Ectodermal cell (in vitro differentiated cells): ENCODE measurements around the gene PAWR.
A peak's percentile ranks its signal among the peaks of the same experiment; 100 is the strongest.
"Not testable (repeated sequence)": the region's sequence is repeated elsewhere in the genome, so short reads cannot be mapped to it uniquely, and the experiment has no call there.

Experiments
- H3K27ac ChIP-seq: 2 replicates; pipeline ENCODE4 v1.7.0; 2013; ENCODE audit warnings: mild to moderate bottlenecking, low read depth, low read length; ENCODE audit not compliant: insufficient read depth, poor library complexity, severe bottlenecking
- H3K27me3 ChIP-seq: 2 replicates; pipeline ENCODE4 v1.7.0; 2013; ENCODE audit warnings: mild to moderate bottlenecking, low read length; ENCODE audit not compliant: insufficient read depth, control insufficient read depth, poor library complexity, severe bottlenecking
- H3K36me3 ChIP-seq: one replicate; pipeline ENCODE4 v1.7.0; 2013; ENCODE audit warnings: low read length; ENCODE audit not compliant: control insufficient read depth, insufficient read depth
- H3K4me1 ChIP-seq: one replicate; pipeline ENCODE4 v1.7.0; 2013; ENCODE audit warnings: low read length; ENCODE audit not compliant: control insufficient read depth, insufficient read depth
- H3K4me3 ChIP-seq: 2 replicates; pipeline ENCODE4 v1.7.0; 2013; ENCODE audit warnings: low read depth, low read length, control low read depth; ENCODE audit not compliant: insufficient read depth
- H3K9me3 ChIP-seq: 2 replicates; pipeline ENCODE4 v1.7.0; 2013; ENCODE audit warnings: mild to moderate bottlenecking, low read length, moderate library complexity; ENCODE audit not compliant: control insufficient read depth
- WGBS, 2 experiments: methylation state at CpG; one replicate each; pipeline ENCODE4 v1.1.7; 2013; ENCODE audit warnings: missing lambda C conversion rate in 2 of 2; 5-methylcytosine and 5-hydroxymethylcytosine counted together

Gene PAWR

GRCh38 chr12:79555028-79555925, 135.5 kb downstream of the PAWR start:
- Histone ChIP-seq H3K27me3 (no peaks in the 10 kb centered on the region), H3K27ac (no peak overlapping the region), H3K9me3 (no peaks in the 10 kb centered on the region), H3K36me3 (peaks cover 10% of the 10 kb centered on the region), H3K4me1 (peaks cover 8% of the 10 kb centered on the region), H3K4me3 (no peak overlapping the region)
- 93 to 100% methylated on average over 2 of the region's 3 CpGs for WGBS, 2 experiments

- Histone ChIP-seq H3K27me3 (no peaks in the 10 kb centered on the region), H3K36me3 (peaks cover 10% of the 10 kb centered on the region), H3K4me1 (peaks cover 8% of the 10 kb centered on the region), H3K27ac (no peak overlapping the region), H3K4me3 (no peak overlapping the region), H3K9me3 (no peaks in the 10 kb centered on the region)
- WGBS, 2 experiments: 95 to 97% methylated on average over 24 of the region's 24 CpGs
Measured at GRCh38 chr12:79553863-79554574, 136.7 kb downstream of the PAWR start.

DNA sequence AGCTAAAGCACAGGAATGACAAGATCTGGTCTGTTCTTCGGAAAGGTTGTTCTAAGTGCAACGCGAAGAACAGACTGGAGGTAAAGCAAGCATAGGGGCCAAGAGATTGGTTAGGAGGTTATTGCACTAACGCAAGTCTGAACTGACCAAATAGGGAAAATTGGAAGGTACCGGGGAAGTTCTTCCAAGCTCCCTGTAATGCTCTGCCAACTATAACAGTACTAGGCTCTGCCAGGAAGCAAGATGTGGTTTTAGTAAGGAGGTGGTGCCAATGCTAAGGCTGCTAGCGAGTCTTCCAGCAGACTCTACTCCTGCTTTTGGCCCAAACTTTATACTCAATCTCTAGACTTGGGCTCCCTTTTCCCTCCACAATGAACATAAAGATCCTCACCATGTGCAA, 138.6 kb downstream of the PAWR start:
- Histone ChIP-seq H3K4me3 (no peak overlapping the region), H3K27me3 (no peaks in the 10 kb centered on the region), H3K27ac (no peak overlapping the region), H3K4me1 (peaks cover 4% of the 10 kb centered on the region), H3K9me3 (no peaks in the 10 kb centered on the region), H3K36me3 (peaks cover 10% of the 10 kb centered on the region)
- 92 to 94% methylated on average over 6 of the region's 6 CpGs for WGBS, 2 experiments

DNA sequence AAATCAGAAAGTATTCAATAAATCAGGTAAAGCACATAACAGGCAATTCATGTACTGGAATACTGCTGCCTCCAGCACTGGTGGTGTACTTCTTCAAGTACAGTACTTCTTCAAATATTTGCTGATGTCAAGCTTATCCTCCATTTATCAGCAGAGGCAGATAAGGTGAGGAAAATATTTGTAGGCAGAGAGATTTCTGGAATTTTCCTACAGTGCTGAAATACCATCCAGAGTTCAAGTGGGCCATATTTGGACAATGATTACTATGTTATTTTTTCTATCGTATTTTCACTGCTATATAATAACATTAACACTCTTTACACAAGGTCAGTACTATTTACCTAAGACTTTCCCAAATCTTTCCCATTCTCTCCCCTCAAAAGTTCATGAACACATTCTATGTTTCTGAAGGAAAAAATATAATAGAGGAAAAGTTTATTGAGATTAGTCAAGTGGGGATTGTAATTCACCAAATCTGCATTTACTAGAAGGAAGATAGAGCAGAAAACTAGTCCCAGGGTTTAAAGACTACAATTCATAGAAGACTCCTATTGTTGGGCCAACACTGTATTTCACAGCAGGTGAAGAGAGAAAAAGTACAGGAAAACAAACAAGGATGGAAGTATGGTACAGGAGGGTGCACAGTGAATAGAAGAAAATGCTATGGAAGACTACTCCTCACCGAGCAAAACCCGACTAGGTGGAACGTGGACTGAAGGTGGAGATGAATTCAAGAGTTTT, 141.1 kb downstream of the PAWR start:
- H3K36me3 ChIP-seq: peaks cover 10% of the 10 kb centered on the region
- no peak overlapping the region for H3K4me3 ChIP-seq
- no peaks in the 10 kb centered on the region for H3K9me3 ChIP-seq
- H3K4me1 ChIP-seq: peaks cover 11% of the 10 kb centered on the region
- no peak overlapping the region for H3K27ac ChIP-seq
- WGBS, 2 experiments: 90 to 95% methylated on average over 4 of the region's 4 CpGs
- no peaks in the 10 kb centered on the region for H3K27me3 ChIP-seq

GRCh38 chr12:79548610-79548924, 142.2 kb downstream of the PAWR start:
- Histone ChIP-seq H3K4me1 (peaks cover 11% of the 10 kb centered on the region), H3K9me3 (no peaks in the 10 kb centered on the region), H3K4me3 (no peak overlapping the region), H3K27ac (no peak overlapping the region), H3K27me3 (no peaks in the 10 kb centered on the region), H3K36me3 (peaks cover 4% of the 10 kb centered on the region)

DNA sequence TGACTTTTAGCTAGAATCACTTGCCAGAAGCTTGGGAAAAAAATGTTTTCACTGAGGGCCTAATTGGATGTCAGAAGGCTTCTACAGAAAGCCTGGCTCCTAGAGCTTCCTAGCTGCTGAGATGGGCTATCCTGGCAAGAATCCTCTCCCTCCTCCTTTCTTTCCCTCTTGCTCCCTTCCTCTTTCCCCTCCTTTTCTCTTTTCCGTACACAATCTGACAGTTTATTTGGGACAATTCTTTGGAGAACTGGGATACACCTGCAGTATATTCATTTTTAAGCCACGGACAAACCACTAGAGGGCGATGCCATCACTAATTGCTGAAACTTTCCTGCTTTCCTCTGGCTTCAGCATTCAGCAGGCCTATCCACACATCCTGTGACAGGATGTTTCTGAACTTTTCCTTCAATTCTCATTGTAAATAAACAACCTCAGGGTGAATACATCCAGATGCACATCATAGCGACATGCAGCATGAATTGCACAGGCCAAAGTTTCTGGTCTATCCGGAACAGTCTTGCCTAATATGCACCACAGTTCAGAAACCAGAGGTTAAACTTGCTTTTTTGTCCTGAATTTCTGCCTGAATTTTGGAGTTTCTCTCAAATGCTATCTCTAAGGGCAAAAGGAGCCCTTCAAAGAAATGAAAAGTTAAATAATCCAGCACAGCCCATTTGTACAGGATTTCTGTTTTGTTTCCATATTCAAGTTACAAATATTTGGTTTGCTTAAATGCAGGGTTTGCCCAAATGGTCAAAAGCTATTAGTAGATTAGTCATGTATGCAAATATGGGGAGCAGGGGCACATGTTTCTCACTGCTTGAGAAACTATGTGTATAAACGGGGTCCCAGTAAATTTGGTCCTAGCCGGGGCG, 142.8 kb downstream of the PAWR start:
- Histone ChIP-seq H3K4me3 (no peak overlapping the region), H3K27ac (peak overlapping the region; percentile 66), H3K4me1 (peaks cover 11% of the 10 kb centered on the region), H3K27me3 (no peaks in the 10 kb centered on the region), H3K36me3 (peaks cover 1% of the 10 kb centered on the region), H3K9me3 (no peaks in the 10 kb centered on the region)
- WGBS, 2 experiments: 39 to 41% methylated on average over 8 of the region's 8 CpGs

DNA sequence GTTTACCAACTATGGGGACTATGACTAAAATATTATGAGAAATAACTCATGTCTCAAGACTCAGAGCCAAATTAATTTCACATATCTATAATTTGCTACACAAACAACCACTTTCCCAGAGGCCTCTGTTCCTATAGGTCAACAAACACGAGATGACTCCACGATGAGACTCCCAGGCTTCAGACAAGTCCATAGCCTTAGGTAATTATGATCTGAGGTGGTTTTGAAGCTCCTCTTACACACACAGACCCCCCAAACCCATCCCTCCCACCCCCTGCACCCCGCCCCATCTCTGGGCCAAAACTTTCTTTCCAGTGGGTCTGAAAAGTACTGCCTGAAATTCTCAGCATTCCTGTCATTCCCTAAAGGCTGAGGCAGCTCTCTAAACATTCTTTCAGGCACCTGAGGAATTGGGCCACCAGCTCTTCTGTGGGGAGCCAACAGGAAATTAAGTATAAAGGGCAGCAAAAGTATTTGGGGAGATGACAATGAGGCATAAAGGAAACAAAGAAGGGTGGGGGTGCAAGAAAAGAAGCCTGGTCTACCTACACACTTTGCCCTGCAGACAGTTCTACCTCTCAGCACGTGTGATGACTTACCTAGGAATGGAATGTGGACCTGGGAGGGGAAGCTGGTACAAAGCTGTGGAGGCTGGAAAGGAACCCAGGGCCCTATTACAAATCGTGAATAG, 143.6 kb downstream of the PAWR start:
- H3K27ac ChIP-seq: peak overlapping the region; percentile 66
- 21 to 29% methylated on average over 5 of the region's 5 CpGs for WGBS, 2 experiments

GRCh38 chr12:79546466-79547043, 144.2 kb downstream of the PAWR start:
- Histone ChIP-seq H3K9me3 (no peaks in the 10 kb centered on the region), H3K36me3 (no peaks in the 10 kb centered on the region), H3K27me3 (no peaks in the 10 kb centered on the region), H3K4me1 (peaks cover 11% of the 10 kb centered on the region), H3K4me3 (no peak overlapping the region), H3K27ac (peak overlapping the region; percentile 28)
- 89 to 92% methylated on average over 4 to 5 of the region's 5 CpGs for WGBS, 2 experiments

More for the DNA sequence above, 143.6 kb downstream of the PAWR start:
- Histone ChIP-seq H3K4me3 (no peak overlapping the region), H3K36me3 (no peaks in the 10 kb centered on the region), H3K9me3 (no peaks in the 10 kb centered on the region), H3K4me1 (peaks cover 11% of the 10 kb centered on the region), H3K27me3 (no peaks in the 10 kb centered on the region)

DNA sequence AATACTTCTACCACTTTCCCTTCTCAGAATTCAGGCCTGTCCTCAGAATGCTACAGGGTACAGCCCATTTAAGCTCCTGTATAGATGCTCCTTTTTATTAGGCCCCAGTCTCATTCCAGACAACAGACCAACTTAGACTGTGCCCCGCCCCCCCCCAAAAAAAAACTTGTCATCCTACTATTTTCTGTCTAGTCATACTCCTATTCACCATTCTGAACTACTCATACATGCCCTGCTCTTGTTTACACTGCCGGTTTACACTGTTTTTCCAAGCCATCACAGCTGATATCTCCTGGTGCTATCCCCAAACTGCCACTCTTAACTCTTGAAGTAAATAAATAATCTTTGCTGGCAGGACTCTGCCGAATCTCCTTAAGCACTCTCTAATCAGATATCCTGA, 146.3 kb downstream of the PAWR start:
- 50 to 73% methylated on average over 1 to 3 of the region's 3 CpGs for WGBS, 2 experiments
- peaks cover 11% of the 10 kb centered on the region for H3K4me1 ChIP-seq
- not testable (repeated sequence) for H3K27me3 ChIP-seq

More for the DNA sequence above, 146.3 kb downstream of the PAWR start:
- not testable (repeated sequence) for H3K9me3 ChIP-seq, H3K36me3 ChIP-seq, H3K4me3 ChIP-seq, H3K27ac ChIP-seq
